A549 treated with AZD2906 at 1 μM for 4 hours (cell line): ENCODE measurements around the gene KRT28. TPM values are rescaled to one million over a fixed set of nuclear protein-coding genes. Genes with fewer than 3 reads are reported as not detected.

Experiments used
- total RNA-seq: library from RNA; stranded (reverse); fragments of 200-300 nt; extraction: Qiagen RNA extraction; gene quantifications from 5 replicates; pipeline ENCODE4 v1.2.3, GENCODE V29; 2022

Gene KRT28
- total RNA-seq: not detected in 5 replicates

GRCh38 chr17:40799859-40800258 is at the start of gene KRT28:
Gene KRT28, minus strand, starts transcription at chr17:40799959. Its CDS starts 66 bp downstream, at chr17:40799893.

GRCh38 chr17:40822132-40822812 is 22.5 kb upstream of the KRT28 start, which contains the start of gene KRT10:
Gene KRT10, minus strand, starts transcription at chr17:40822614. Its CDS starts 29 bp downstream, at chr17:40822585.

GRCh38 chr17:40782450-40782849 is 17.3 kb downstream of the KRT28 start, which contains the start of gene KRT27:
Gene KRT27, minus strand, starts transcription at chr17:40782550. Its CDS starts 57 bp downstream, at chr17:40782493.

GRCh38 chr17:40772101-40772500 is 27.7 kb downstream of the KRT28 start, which contains the start of gene KRT26:
Gene KRT26, minus strand, starts transcription at chr17:40772201. Its CDS starts 88 bp downstream, at chr17:40772113.

GRCh38 chr17:40755231-40755630 is 44.5 kb downstream of the KRT28 start, which contains the start of gene KRT25:
Gene KRT25, minus strand, starts transcription at chr17:40755331. Its CDS starts 60 bp downstream, at chr17:40755271.

Other genes with a start within 250 kb of the KRT28 start
- 0.50 to 1.1 TPM (median 0.95 TPM) in 5 replicates for gene CCR7, start 234.5 kb downstream of the KRT28 start, total RNA-seq
- 105 to 110 TPM (median 106 TPM) in 5 replicates for gene SMARCE1, start 152.1 kb downstream of the KRT28 start, total RNA-seq
- 0.30 to 0.57 TPM (median 0.40 TPM) in 5 replicates for gene KRT222, start 134.8 kb downstream of the KRT28 start, total RNA-seq
- not detected in 5 replicates for gene KRT24, start 96.2 kb downstream of the KRT28 start, total RNA-seq
- not detected in 5 replicates for gene KRT25, start 44.6 kb downstream of the KRT28 start, total RNA-seq
- not detected in 5 replicates for gene KRT26, start 27.8 kb downstream of the KRT28 start, total RNA-seq
- gene KRT27, start 17.4 kb downstream of the KRT28 start, total RNA-seq: not detected in 5 replicates
- 65.4 to 117 TPM (median 102 TPM) in 5 replicates for gene KRT10, start 22.7 kb upstream of the KRT28 start, total RNA-seq
- not detected in 5 replicates for gene KRT12, start 67.3 kb upstream of the KRT28 start, total RNA-seq
- 0.11 to 0.30 TPM (median 0.23 TPM) in 5 replicates for gene KRT20, start 85.3 kb upstream of the KRT28 start, total RNA-seq
- gene KRT23, start 137.7 kb upstream of the KRT28 start, total RNA-seq: 0.08 to 0.14 TPM (median 0.10 TPM) in 4 of 5 replicates, not detected in the other
- gene KRT39, start 167.0 kb upstream of the KRT28 start, total RNA-seq: not detected in 5 replicates
- not detected in 5 replicates for gene KRT40, start 184.4 kb upstream of the KRT28 start, total RNA-seq
- gene KRTAP3-3, start 194.2 kb upstream of the KRT28 start, total RNA-seq: not detected in 5 replicates
- 0.20 to 0.57 TPM (median 0.29 TPM) in 5 replicates for gene KRTAP3-2, start 199.9 kb upstream of the KRT28 start, total RNA-seq
- not detected in 5 replicates for gene KRTAP3-1, start 209.2 kb upstream of the KRT28 start, total RNA-seq
- gene KRTAP1-5, start 227.2 kb upstream of the KRT28 start, total RNA-seq: not detected in 5 replicates
- gene KRTAP1-4, start 230.2 kb upstream of the KRT28 start, total RNA-seq: not detected in 5 replicates
- gene KRTAP1-3, start 234.9 kb upstream of the KRT28 start, total RNA-seq: not detected in 5 replicates
- not detected in 5 replicates for gene KRTAP1-1, start 241.5 kb upstream of the KRT28 start, total RNA-seq
- not detected in 5 replicates for gene KRTAP2-1, start 247.4 kb upstream of the KRT28 start, total RNA-seq